Ovary (tissue), 9 donors: ENCODE data around the gene FBXL13. TPM values are rescaled to one million over a fixed set of nuclear protein-coding genes. Genes with fewer than 3 reads are reported as not detected.
A peak's percentile ranks its signal among the peaks of the same experiment; 100 is the strongest.
"Not testable (repeated sequence)": the region's sequence is repeated elsewhere in the genome, so short reads cannot be mapped to it uniquely, and the experiment has no call there.

ENCODE experiments used
- DNase-seq, 5 donors: peaks; one replicate each; pipeline ENCODE4 v3.0.0-alpha.2; 2019 to 2020
- H3K27ac ChIP-seq, 2 donors: fragments of 200-600 bp; one replicate each; pipeline versions ENCODE4 v1.5.1 to v1.8.0; 2019 to 2022
- H3K27me3 ChIP-seq: fragments of 200-600 bp; one replicate; pipeline ENCODE4 v1.8.0; 2022
- H3K36me3 ChIP-seq: fragments of 200-600 bp; sonication (generic); one replicate; pipeline ENCODE4 v1.5.1; 2019
- H3K4me1 ChIP-seq: one replicate; pipeline ENCODE4 v1.8.1; 2013; ENCODE audit warnings: mild to moderate bottlenecking, moderate library complexity; ENCODE audit not compliant: insufficient read depth
- H3K4me3 ChIP-seq: fragments of 200-600 bp; sonication (generic); one replicate; pipeline ENCODE4 v1.5.1; 2017
- H3K9me3 ChIP-seq, 2 donors: fragments of 200-600 bp in 1 of 2; sonication (generic) in 1 of 2; one replicate each; pipeline versions ENCODE4 v1.5.1 to v1.8.1; 2013 to 2019; ENCODE audit warnings: mild to moderate bottlenecking in 1 of 2, moderate library complexity in 1 of 2
- EP300 ChIP-seq: sonication (generic); formaldehyde crosslinking; IDR thresholded peaks from one replicate; pipeline ENCODE4 v1.6.1; 2017; ENCODE audit warnings: antibody characterized with exemption
- POLR2A ChIP-seq: fragments of 450-650 bp; IDR thresholded peaks from one replicate; pipeline ENCODE4 v1.6.1; 2017; ENCODE audit warnings: antibody characterized with exemption, mild to moderate bottlenecking, moderate library complexity
- WGBS, 3 donors: extraction: QIAGEN DNeasy Blood & Tissue Kit in 1 of 3; methylation state at CpG; one replicate each; pipeline versions ENCODE4 v1.1.5 to v1.1.7; 2013 to 2017; 5-methylcytosine and 5-hydroxymethylcytosine counted together
- intact Hi-C, 4 donors: fragments of 100-400 bp; cut with DNase I; formaldehyde crosslinking; loops; one replicate each; pipeline versions ENCODE4 v1.11.0 to v1.15.1; 2022 to 2023
- polyA plus RNA-seq, 2 donors: library from polyadenylated mRNA; stranded (reverse); fragments of 200-250 nt in 1 of 2; fragments of 350-450 nt in 1 of 2; fragmentation: Illumina TruSeq in 1 of 2; extraction: RNeasy Lipid Tissue Mini Kit (QIAGEN cat#74804) in 1 of 2; gene quantifications; one replicate each; pipeline ENCODE4 v1.2.3, GENCODE V29; 2013 to 2014
- total RNA-seq, 7 donors: library from RNA; depleted of rRNA in 2 of 7; stranded (reverse); fragments of >200 nt in 2 of 7; fragmentation: NEBNext Ultra II Directional in 3 of 7; extraction: Animal tissue kit (Norgen Biotek cat#: 25700) in 3 of 7; gene quantifications; one replicate each; pipeline versions ENCODE4 v1.1.0 to v1.2.4, GENCODE V29; 2016 to 2023
- TF ChIP-seq, protein P1 (sequence below), 3 donors: fragments of 450-650 bp in 2 of 3; fragments of 200-600 bp in 1 of 3; IDR thresholded peaks; one replicate each; pipeline versions ENCODE4 v1.5.1 to v1.8.0; 2016 to 2022; ENCODE audit warnings: antibody characterized with exemption in 3 of 3, mild to moderate bottlenecking in 1 of 3
- donor health status: DM: no; HTN: no; CAD: no; lungs with moderate emphysema.
- donor health status: DM: no; HTN: no; CAD: no.
- donor health status: Bipolar disorder and iron deficiency.
- donor health status: DM: yes; HTN: yes; CAD: no.
- donor health status: DM: no; HTN: no; CAD: no.
- donor health status: DM: yes; HTN: yes; CAD: no.

FBXL13 gene
- total and polyA plus RNA-seq, 9 donors = 1.1 to 13.3 (median 6.0) TPM

DNA sequence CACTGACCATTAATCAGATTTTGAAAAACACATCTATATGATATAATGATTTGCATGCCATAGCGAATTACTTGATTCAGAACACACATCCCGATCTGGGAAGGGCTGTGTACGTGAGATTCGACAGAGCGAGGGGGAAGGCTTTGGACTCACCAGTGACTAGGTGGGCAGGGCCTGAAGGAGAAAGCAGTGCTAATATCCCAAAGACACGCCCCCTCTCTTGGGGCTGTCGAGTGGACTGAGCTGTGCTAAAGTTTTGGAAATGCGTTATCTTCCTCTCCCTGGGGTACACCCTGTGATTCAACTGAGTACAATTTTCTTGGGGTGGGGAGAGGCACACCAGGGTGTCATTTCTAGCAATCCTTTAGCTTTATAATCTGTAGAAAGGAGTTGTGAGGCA lies 160.0 kb downstream of the FBXL13 start:
- peaks cover 10% of the 10 kb centered on the region for H3K4me1 ChIP-seq
- peak overlapping the region; percentile 36 for H3K4me3 ChIP-seq
- 16 to 19% (median 17%) methylated on average over 8 of the region's 8 CpGs for WGBS, 3 donors
- no peaks in the 10 kb centered on the region for H3K36me3 ChIP-seq
- TF ChIP-seq, protein P1, sequence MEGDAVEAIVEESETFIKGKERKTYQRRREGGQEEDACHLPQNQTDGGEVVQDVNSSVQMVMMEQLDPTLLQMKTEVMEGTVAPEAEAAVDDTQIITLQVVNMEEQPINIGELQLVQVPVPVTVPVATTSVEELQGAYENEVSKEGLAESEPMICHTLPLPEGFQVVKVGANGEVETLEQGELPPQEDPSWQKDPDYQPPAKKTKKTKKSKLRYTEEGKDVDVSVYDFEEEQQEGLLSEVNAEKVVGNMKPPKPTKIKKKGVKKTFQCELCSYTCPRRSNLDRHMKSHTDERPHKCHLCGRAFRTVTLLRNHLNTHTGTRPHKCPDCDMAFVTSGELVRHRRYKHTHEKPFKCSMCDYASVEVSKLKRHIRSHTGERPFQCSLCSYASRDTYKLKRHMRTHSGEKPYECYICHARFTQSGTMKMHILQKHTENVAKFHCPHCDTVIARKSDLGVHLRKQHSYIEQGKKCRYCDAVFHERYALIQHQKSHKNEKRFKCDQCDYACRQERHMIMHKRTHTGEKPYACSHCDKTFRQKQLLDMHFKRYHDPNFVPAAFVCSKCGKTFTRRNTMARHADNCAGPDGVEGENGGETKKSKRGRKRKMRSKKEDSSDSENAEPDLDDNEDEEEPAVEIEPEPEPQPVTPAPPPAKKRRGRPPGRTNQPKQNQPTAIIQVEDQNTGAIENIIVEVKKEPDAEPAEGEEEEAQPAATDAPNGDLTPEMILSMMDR (IDR thresholded peaks at IDR 0.05) = no peak
- TF ChIP-seq POLR2A = peak; percentile 51
- peak overlapping the region; percentile 65 to 82 for H3K27ac ChIP-seq
- intact Hi-C loops = loop anchor here in 1 of 4 donors (10.0 kb wide), 1 partner anchor 140 kb away; no protein-coding TSS in a partner anchor
- peak; percentile 77 to 88 (median 83) for DNase-seq
- no peaks in the 10 kb centered on the region for H3K9me3 ChIP-seq
- H3K27me3 ChIP-seq = no peaks in the 10 kb centered on the region

DNA sequence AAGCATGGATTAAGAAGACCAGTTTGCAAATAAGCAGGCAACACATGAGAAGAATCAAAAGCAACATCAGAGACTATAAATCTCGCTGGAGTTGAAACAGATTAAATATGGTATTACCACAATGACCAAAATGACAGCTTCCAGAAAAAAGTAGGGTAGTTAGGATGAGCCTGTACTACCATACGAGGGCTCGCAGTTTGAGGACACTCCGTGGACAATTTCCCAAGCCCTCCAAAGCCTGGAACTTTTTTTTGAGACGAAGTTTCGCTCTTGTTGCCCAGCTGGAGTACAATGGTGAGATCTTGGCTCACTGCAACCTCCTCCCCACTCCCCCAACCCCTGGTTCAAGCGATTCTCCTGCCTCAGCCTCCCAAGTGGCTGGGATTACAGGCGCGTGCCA lies 160.8 kb downstream of the FBXL13 start:
- H3K27ac ChIP-seq = peak overlapping the region; percentile 65 to 82

DNA sequence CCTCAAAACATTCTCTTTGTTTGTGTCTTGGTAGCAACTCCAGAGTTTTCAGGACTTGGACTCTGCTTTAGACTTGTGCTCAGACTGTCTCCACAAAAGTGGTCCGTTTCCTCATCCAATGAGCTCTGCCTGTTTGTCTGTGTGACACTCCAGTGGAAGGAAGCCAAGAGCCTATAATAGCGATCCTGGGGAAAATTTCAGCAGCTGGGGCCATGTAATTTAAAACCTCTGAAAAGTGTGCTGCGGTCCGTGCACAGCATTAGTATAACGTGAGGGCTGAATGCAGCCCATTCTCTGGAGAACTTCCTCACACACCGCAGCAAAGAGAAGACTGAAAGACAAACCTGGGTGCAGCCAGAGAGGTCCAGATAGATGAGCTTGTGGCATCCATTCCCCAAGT lies 161.9 kb downstream of the FBXL13 start, which contains the start of gene LRRC17:
TSS of gene LRRC17 (plus strand) at position 259 of the 400 bp plus-strand sequence. CDS start 20,914 bp downstream, outside the sequence.
- no peak for TF ChIP-seq EP300
- TF ChIP-seq POLR2A = no peak
- TF ChIP-seq, protein P1 (IDR thresholded peaks at IDR 0.05) = no peak
- 0 to 4% (median 2%) methylated on average over 6 of the region's 6 CpGs for WGBS, 3 donors
- intact Hi-C loops = loop anchor here in 1 of 4 donors (10.0 kb wide), 1 partner anchor 142 kb away; no protein-coding TSS in a partner anchor
- H3K27ac ChIP-seq = peak within 1 kb of the TSS; percentile 65 to 82
- H3K27me3 ChIP-seq = no peaks in the 10 kb centered on the region
- H3K9me3 ChIP-seq = no peaks in the 10 kb centered on the region
- DNase-seq = peak; percentile 50 to 65 (median 53)
- H3K36me3 ChIP-seq = no peaks in the 10 kb centered on the region
- peaks cover 6% of the 10 kb centered on the region for H3K4me1 ChIP-seq
- H3K4me3 ChIP-seq = peak within 1 kb of the TSS; percentile 36

More for the DNA sequence above, 160.8 kb downstream of the FBXL13 start:
- Histone ChIP-seq H3K4me1 (peaks cover 9% of the 10 kb centered on the region), H3K4me3 (peak overlapping the region; percentile 36), H3K27me3 (no peaks in the 10 kb centered on the region), H3K9me3 (no peaks in the 10 kb centered on the region), H3K36me3 (no peaks in the 10 kb centered on the region)
- 23 to 36% (median 27%) methylated on average over 9 of the region's 9 CpGs for WGBS, 3 donors
- TF ChIP-seq POLR2A = no peak
- no peak for TF ChIP-seq EP300
- TF ChIP-seq, protein P1 (IDR thresholded peaks at IDR 0.05) = no peak
- DNase-seq = peak in 1 of 5 donors; percentile 40
- intact Hi-C loops = loop anchor here in 1 of 4 donors (10.0 kb wide), 1 partner anchor 141 kb away; no protein-coding TSS in a partner anchor

DNA sequence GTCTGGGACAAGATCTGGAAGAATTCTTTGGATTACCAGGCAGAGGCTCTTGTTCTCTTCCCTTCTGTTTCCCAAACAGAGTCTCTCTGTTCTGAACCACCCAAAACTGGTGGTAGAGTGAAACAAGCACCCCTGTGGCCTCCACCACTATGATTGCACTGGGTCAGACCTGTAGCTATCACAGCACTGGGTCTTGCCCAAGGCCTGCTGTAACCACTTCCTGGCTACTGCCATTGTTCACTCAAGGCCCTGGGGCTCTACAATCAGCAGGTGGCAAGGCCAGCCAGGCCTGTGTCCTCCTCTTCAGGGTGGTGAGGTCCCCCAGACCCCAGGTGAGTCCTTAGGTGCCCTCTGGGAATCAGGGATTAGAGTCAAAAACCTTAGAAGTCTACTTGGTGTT lies 165.9 kb downstream of the FBXL13 start:
- Histone ChIP-seq H3K9me3 (no peaks in the 10 kb centered on the region), H3K36me3 (no peaks in the 10 kb centered on the region), H3K27ac (no peak overlapping the region), H3K4me1 (no peaks in the 10 kb centered on the region), H3K4me3 (no peak overlapping the region), H3K27me3 (no peaks in the 10 kb centered on the region)
- intact Hi-C loops = no loop called here
- TF ChIP-seq, protein P1 (IDR thresholded peaks at IDR 0.05) = no peak
- TF ChIP-seq EP300 = no peak
- DNase-seq = no peak

DNA sequence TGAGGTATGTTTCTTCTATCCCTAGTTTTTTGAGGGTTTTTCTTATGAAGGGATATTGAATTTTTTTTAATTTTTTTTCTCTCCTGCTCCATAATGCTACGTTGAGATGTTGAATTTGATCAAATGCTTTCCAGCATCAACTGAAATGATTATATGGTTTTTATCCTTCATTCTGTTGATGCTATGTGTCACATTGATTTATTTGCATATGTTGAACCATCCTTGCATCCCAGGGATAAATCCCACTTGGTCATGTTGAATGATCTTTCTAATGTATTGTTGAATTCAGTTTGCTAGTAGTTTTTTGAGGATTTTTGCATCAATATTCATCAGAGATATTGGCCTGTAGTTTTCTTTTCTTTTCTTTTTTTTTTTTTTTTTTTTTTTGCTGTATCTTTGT lies 171.0 kb downstream of the FBXL13 start:
- H3K27me3 ChIP-seq, H3K9me3 ChIP-seq, H3K4me3 ChIP-seq, H3K27ac ChIP-seq, DNase-seq, H3K36me3 ChIP-seq, intact Hi-C loops, H3K4me1 ChIP-seq: not testable (repeated sequence)
- WGBS, 3 donors = 92 to 97% (median 96%) methylated on average over 1 of the region's 1 CpG

DNA sequence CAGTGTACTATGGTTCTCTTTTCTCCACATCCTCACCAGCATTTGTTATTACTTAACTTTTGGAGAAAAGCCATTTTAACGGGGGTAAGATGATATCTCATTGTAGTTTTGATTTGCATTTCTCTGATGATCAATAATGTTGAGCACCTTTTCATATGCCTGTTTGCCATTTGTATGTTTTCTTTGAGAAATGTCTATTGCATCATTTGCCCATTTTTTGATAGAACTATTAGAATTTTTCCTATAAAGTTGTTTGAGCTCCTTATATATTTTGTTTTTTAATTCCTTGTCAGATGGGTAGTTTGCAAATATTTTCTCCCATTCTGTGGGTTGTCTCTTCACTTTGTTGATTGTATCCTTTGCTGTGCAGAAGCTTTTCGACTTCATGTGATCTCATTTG lies 172.5 kb downstream of the FBXL13 start:
- H3K27me3 ChIP-seq, DNase-seq, H3K27ac ChIP-seq, H3K36me3 ChIP-seq, intact Hi-C loops, H3K4me3 ChIP-seq, H3K4me1 ChIP-seq, H3K9me3 ChIP-seq: not testable (repeated sequence)
- 89 to 93% (median 90%) methylated on average over 2 of the region's 2 CpGs for WGBS, 3 donors
